ENCODE data around the gene RFXAP.

Gene RFXAP

GRCh38 chr13:36870050-36870692 is 51.1 kb downstream of the RFXAP start:
- no peak for TF ChIP-seq Cebpa-rat (IDR thresholded peaks at IDR 0.05)
- Histone ChIP-seq H3K9me3 (replicated peaks in 1 of 11) (no peaks in the 10 kb centered on the region), H3K27me3 (no peaks in the 10 kb centered on the region), H3K4me1 (peaks cover 0 to 3% (median 0%) of the 10 kb centered on the region in 10 experiments; a peak in 1 of 20 replicates), H3K4me2 (no peak overlapping the region), H3K4me3 (no peak overlapping the region), H3K36me3 (peaks cover 0 to 14% (median 0%) of the 10 kb centered on the region in 11 experiments; a peak in 4 of 22 replicates), H4K20me1 (no peaks in the 10 kb centered on the region), H3K27ac (no peak overlapping the region), H3K9ac (no peak overlapping the region)

GRCh38 chr13:36872621-36873020 is 53.6 kb downstream of the RFXAP start:
- H3K27me3 ChIP-seq = no peaks in the 10 kb centered on the region
- no peak overlapping the region for H3K9ac ChIP-seq
- H3K27ac ChIP-seq = no peak overlapping the region
- TF ChIP-seq Cebpa-rat (IDR thresholded peaks at IDR 0.05) = no peak
- no peak overlapping the region for H3K4me2 ChIP-seq
- H3K4me3 ChIP-seq = no peak overlapping the region
- no peaks in the 10 kb centered on the region for H3K9me3 ChIP-seq (replicated peaks in 1 of 11)
- no peaks in the 10 kb centered on the region for H4K20me1 ChIP-seq
- peaks cover 0 to 8% (median 0%) of the 10 kb centered on the region in 11 experiments; a peak in 2 of 22 replicates for H3K36me3 ChIP-seq
- H3K4me1 ChIP-seq = peaks cover 0 to 3% (median 0%) of the 10 kb centered on the region in 10 experiments; a peak in 1 of 20 replicates

- no peaks in the 10 kb centered on the region for H3K9me3 ChIP-seq (replicated peaks in 1 of 11)
- H3K27ac ChIP-seq = no peak overlapping the region
- no peaks in the 10 kb centered on the region for H3K27me3 ChIP-seq
- H4K20me1 ChIP-seq = peaks cover 0 to 4% (median 0%) of the 10 kb centered on the region in 11 experiments; a peak in 1 of 22 replicates
- H3K4me1 ChIP-seq = peaks cover 0 to 3% (median 0%) of the 10 kb centered on the region in 10 experiments; a peak in 1 of 20 replicates
- no peak for TF ChIP-seq Cebpa-rat (IDR thresholded peaks at IDR 0.05)
- peaks cover 0 to 8% (median 0%) of the 10 kb centered on the region in 11 experiments; a peak in 3 of 22 replicates for H3K36me3 ChIP-seq
- no peak overlapping the region for H3K4me3 ChIP-seq
- H3K9ac ChIP-seq = no peak overlapping the region
- H3K4me2 ChIP-seq = no peak overlapping the region
Measured at GRCh38 chr13:36875431-36875830, 56.4 kb downstream of the RFXAP start.

- H3K4me1 ChIP-seq = peaks cover 0 to 3% (median 0%) of the 10 kb centered on the region in 10 experiments; a peak in 3 of 20 replicates
- H3K27ac ChIP-seq = no peak overlapping the region
- no peak overlapping the region for H3K4me3 ChIP-seq
- H3K9me3 ChIP-seq (replicated peaks in 1 of 11) = no peaks in the 10 kb centered on the region
- peaks cover 0 to 4% (median 0%) of the 10 kb centered on the region in 11 experiments; a peak in 1 of 22 replicates for H4K20me1 ChIP-seq
- no peak for TF ChIP-seq Cebpa-rat (IDR thresholded peaks at IDR 0.05)
- H3K9ac ChIP-seq = no peak overlapping the region
- H3K27me3 ChIP-seq = no peaks in the 10 kb centered on the region
- H3K4me2 ChIP-seq = no peak overlapping the region
- peaks cover 0 to 8% (median 0%) of the 10 kb centered on the region in 11 experiments; a peak in 3 of 22 replicates for H3K36me3 ChIP-seq
Measured at GRCh38 chr13:36875961-36876360, 56.9 kb downstream of the RFXAP start.

Measured in BLaER1 treated with 17β-estradiol and CSF1 and Interleukin-3, amounts not matched to agents 10 nM and 100 nM (cell line).